ENCODE measurements around the gene ATAD3B.

- TF ChIP-seq, protein P1, sequence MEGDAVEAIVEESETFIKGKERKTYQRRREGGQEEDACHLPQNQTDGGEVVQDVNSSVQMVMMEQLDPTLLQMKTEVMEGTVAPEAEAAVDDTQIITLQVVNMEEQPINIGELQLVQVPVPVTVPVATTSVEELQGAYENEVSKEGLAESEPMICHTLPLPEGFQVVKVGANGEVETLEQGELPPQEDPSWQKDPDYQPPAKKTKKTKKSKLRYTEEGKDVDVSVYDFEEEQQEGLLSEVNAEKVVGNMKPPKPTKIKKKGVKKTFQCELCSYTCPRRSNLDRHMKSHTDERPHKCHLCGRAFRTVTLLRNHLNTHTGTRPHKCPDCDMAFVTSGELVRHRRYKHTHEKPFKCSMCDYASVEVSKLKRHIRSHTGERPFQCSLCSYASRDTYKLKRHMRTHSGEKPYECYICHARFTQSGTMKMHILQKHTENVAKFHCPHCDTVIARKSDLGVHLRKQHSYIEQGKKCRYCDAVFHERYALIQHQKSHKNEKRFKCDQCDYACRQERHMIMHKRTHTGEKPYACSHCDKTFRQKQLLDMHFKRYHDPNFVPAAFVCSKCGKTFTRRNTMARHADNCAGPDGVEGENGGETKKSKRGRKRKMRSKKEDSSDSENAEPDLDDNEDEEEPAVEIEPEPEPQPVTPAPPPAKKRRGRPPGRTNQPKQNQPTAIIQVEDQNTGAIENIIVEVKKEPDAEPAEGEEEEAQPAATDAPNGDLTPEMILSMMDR (IDR thresholded peaks at IDR 0.05): no peak
- TF ChIP-seq, protein P2, sequence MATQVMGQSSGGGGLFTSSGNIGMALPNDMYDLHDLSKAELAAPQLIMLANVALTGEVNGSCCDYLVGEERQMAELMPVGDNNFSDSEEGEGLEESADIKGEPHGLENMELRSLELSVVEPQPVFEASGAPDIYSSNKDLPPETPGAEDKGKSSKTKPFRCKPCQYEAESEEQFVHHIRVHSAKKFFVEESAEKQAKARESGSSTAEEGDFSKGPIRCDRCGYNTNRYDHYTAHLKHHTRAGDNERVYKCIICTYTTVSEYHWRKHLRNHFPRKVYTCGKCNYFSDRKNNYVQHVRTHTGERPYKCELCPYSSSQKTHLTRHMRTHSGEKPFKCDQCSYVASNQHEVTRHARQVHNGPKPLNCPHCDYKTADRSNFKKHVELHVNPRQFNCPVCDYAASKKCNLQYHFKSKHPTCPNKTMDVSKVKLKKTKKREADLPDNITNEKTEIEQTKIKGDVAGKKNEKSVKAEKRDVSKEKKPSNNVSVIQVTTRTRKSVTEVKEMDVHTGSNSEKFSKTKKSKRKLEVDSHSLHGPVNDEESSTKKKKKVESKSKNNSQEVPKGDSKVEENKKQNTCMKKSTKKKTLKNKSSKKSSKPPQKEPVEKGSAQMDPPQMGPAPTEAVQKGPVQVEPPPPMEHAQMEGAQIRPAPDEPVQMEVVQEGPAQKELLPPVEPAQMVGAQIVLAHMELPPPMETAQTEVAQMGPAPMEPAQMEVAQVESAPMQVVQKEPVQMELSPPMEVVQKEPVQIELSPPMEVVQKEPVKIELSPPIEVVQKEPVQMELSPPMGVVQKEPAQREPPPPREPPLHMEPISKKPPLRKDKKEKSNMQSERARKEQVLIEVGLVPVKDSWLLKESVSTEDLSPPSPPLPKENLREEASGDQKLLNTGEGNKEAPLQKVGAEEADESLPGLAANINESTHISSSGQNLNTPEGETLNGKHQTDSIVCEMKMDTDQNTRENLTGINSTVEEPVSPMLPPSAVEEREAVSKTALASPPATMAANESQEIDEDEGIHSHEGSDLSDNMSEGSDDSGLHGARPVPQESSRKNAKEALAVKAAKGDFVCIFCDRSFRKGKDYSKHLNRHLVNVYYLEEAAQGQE (IDR thresholded peaks at IDR 0.05; ENCODE audit: insufficient read depth in 1 of 2, low read depth in 2 of 2, low read length in 1 of 2): no peak
- no peak for TF ChIP-seq POLR2AphosphoS5 (IDR thresholded peaks at IDR 0.05; ENCODE audit: low read depth, low read length)
Measured at GRCh38 chr1:1529321-1529720, 57.8 kb downstream of the ATAD3B start.

All from Panc1 (cell line).